Measurements from ENCODE around the gene IFFO2. TPM values are rescaled to one million over a fixed set of nuclear protein-coding genes. Genes with fewer than 3 reads are reported as not detected.

IFFO2 gene
- total and polyA plus RNA-seq, 2 of the 13 experiments (the other 11 are each of a cell fraction or from before 2014, with no cell fraction given): 7.3 to 16.7 TPM

DNA sequence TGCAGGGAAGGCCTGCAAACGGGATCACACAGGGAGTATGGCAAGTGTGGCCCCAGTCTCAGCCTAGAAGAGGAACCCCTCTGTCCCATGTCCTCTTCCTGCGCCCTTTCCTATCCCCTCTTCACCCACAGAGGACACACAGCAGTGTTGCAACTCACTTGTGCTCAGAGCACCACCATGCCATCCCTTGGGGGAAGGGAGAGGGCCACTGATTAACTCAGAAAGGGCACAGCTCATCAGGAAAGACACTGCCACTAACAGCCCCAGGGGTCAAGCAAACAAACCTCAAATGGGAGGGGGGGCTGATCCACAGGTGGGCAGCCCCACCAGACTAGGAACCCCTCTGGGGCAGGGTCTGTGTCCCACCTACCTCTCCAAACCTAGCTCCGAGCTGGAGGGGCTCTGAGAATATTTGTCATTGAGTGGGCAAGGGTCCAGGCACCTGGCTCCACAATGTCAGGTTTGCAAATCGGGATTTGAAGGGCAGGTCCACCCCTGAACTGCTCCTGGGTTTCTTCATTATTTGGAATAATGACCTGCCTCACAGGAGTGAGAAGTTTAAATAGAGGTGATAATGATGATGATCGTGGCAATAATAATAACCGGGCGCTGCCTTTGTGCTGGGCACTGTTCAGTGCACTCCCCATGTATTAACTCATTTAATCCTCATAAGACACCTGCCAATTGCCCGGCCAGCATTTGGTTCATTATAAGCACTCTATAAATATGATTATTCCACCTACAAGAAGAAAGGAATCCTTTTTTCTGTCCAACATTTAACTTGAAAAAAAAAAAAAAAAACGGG is 55.1 kb downstream of the IFFO2 start (continued):
- TF ChIP-seq, protein P1, sequence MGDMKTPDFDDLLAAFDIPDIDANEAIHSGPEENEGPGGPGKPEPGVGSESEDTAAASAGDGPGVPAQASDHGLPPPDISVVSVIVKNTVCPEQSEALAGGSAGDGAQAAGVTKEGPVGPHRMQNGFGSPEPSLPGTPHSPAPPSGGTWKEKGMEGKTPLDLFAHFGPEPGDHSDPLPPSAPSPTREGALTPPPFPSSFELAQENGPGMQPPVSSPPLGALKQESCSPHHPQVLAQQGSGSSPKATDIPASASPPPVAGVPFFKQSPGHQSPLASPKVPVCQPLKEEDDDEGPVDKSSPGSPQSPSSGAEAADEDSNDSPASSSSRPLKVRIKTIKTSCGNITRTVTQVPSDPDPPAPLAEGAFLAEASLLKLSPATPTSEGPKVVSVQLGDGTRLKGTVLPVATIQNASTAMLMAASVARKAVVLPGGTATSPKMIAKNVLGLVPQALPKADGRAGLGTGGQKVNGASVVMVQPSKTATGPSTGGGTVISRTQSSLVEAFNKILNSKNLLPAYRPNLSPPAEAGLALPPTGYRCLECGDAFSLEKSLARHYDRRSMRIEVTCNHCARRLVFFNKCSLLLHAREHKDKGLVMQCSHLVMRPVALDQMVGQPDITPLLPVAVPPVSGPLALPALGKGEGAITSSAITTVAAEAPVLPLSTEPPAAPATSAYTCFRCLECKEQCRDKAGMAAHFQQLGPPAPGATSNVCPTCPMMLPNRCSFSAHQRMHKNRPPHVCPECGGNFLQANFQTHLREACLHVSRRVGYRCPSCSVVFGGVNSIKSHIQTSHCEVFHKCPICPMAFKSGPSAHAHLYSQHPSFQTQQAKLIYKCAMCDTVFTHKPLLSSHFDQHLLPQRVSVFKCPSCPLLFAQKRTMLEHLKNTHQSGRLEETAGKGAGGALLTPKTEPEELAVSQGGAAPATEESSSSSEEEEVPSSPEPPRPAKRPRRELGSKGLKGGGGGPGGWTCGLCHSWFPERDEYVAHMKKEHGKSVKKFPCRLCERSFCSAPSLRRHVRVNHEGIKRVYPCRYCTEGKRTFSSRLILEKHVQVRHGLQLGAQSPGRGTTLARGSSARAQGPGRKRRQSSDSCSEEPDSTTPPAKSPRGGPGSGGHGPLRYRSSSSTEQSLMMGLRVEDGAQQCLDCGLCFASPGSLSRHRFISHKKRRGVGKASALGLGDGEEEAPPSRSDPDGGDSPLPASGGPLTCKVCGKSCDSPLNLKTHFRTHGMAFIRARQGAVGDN (CRISPR knock-in tag; IDR thresholded peaks at IDR 0.05): peak; percentile 70
- TF ChIP-seq ZFP1 (CRISPR knock-in tag; IDR thresholded peaks at IDR 0.05) (no peak; the same call in 1 of the 2 replicates), HDAC1 (CRISPR knock-in tag; IDR thresholded peaks at IDR 0.05) (peak; percentile 95), DMAP1 (CRISPR knock-in tag; IDR thresholded peaks at IDR 0.05) (peak; percentile 67), ETV5 (CRISPR knock-in tag; IDR thresholded peaks at IDR 0.05; ENCODE audit: borderline replicate concordance) (peak; percentile 82), ZNF800 (CRISPR knock-in tag; IDR thresholded peaks at IDR 0.05) (no peak), ZNF251 (CRISPR knock-in tag; IDR thresholded peaks at IDR 0.05) (no peak), DR1 (CRISPR knock-in tag; IDR thresholded peaks at IDR 0.05) (no peak), ZNF781 (CRISPR knock-in tag; IDR thresholded peaks at IDR 0.05; ENCODE audit: borderline replicate concordance, not compliant biosample characterization) (no peak), SNAPC5 (CRISPR knock-in tag; IDR thresholded peaks at IDR 0.05; ENCODE audit: borderline replicate concordance) (no peak), GABPB1 (CRISPR knock-in tag; IDR thresholded peaks at IDR 0.05) (peak; percentile 48), ZNF3 (CRISPR knock-in tag; IDR thresholded peaks at IDR 0.05) (no peak), ZFP37 (CRISPR knock-in tag; IDR thresholded peaks at IDR 0.05; ENCODE audit: borderline replicate concordance) (0 out of 2 replicates have a peak, but pooled peaks have one; percentile 27), PHF8 (CRISPR knock-in tag; IDR thresholded peaks at IDR 0.05) (peak; percentile 34; the same call in 1 of the 2 replicates), MED13 (CRISPR knock-in tag; IDR thresholded peaks at IDR 0.05) (peak; percentile 61; the same call in 1 of the 2 replicates)
- TF ChIP-seq, protein P2, sequence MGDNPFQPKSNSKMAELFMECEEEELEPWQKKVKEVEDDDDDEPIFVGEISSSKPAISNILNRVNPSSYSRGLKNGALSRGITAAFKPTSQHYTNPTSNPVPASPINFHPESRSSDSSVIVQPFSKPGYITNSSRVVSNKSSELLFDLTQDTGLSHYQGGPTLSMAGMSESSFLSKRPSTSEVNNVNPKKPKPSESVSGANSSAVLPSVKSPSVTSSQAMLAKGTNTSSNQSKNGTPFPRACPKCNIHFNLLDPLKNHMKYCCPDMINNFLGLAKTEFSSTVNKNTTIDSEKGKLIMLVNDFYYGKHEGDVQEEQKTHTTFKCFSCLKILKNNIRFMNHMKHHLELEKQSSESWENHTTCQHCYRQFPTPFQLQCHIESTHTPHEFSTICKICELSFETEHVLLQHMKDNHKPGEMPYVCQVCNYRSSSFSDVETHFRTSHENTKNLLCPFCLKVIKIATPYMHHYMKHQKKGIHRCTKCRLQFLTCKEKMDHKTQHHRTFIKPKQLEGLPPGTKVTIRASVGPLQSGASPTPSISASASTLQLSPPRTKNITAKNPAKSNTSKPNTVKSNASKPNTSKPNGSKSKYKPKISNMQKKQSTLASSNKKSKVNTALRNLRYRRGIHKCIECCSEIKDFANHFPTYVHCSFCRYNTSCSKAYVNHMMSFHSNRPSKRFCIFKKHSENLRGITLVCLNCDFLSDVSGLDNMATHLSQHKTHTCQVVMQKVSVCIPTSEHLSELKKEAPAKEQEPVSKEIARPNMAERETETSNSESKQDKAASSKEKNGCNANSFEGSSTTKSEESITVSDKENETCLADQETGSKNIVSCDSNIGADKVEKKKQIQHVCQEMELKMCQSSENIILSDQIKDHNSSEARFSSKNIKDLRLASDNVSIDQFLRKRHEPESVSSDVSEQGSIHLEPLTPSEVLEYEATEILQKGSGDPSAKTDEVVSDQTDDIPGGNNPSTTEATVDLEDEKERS (CRISPR knock-in tag; IDR thresholded peaks at IDR 0.05): no peak; the same call in 1 of the 2 replicates
- TF ChIP-seq, protein P3, sequence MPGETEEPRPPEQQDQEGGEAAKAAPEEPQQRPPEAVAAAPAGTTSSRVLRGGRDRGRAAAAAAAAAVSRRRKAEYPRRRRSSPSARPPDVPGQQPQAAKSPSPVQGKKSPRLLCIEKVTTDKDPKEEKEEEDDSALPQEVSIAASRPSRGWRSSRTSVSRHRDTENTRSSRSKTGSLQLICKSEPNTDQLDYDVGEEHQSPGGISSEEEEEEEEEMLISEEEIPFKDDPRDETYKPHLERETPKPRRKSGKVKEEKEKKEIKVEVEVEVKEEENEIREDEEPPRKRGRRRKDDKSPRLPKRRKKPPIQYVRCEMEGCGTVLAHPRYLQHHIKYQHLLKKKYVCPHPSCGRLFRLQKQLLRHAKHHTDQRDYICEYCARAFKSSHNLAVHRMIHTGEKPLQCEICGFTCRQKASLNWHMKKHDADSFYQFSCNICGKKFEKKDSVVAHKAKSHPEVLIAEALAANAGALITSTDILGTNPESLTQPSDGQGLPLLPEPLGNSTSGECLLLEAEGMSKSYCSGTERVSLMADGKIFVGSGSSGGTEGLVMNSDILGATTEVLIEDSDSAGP (CRISPR knock-in tag; IDR thresholded peaks at IDR 0.05; ENCODE audit: borderline replicate concordance): peak; percentile 30
- TF ChIP-seq, protein P4, sequence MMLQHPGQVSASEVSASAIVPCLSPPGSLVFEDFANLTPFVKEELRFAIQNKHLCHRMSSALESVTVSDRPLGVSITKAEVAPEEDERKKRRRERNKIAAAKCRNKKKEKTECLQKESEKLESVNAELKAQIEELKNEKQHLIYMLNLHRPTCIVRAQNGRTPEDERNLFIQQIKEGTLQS (CRISPR knock-in tag; IDR thresholded peaks at IDR 0.05): peak; percentile 39; the same call in 1 of the 2 replicates
